GM21723 (cell line): ENCODE data around the gene CD44.

ENCODE experiments used
- ATAC-seq: cut with Tn5 transposase; IDR thresholded peaks from one replicate; pipeline ENCODE4 v1.9.1; 2021; ENCODE audit warnings: mild to moderate bottlenecking, moderate library complexity; ENCODE audit not compliant: unreplicated experiment

The CD44 gene

GRCh38 chr11:35234460-35235156 lies 95.6 kb downstream of the CD44 start:
- ATAC-seq = no peak

- ATAC-seq = no peak
Observed at GRCh38 chr11:35235157-35235468, 96.1 kb downstream of the CD44 start.

GRCh38 chr11:35235498-35235897 lies 96.5 kb downstream of the CD44 start:
- ATAC-seq = no peak

GRCh38 chr11:35235936-35236666 lies 97.1 kb downstream of the CD44 start:
- ATAC-seq = no peak

GRCh38 chr11:35236667-35237003 lies 97.7 kb downstream of the CD44 start:
- no peak for ATAC-seq

GRCh38 chr11:35237351-35237750 lies 98.4 kb downstream of the CD44 start:
- no peak for ATAC-seq

- no peak for ATAC-seq
Observed at GRCh38 chr11:35237860-35238715, 99.1 kb downstream of the CD44 start.

- ATAC-seq = no peak
Observed at GRCh38 chr11:35238882-35239281, 99.9 kb downstream of the CD44 start.

- ATAC-seq = no peak
Observed at GRCh38 chr11:35239471-35240075, 100.6 kb downstream of the CD44 start.

GRCh38 chr11:35241083-35241482 lies 102.1 kb downstream of the CD44 start:
- ATAC-seq = no peak

- ATAC-seq = no peak
Observed at GRCh38 chr11:35241531-35241930, 102.6 kb downstream of the CD44 start.

GRCh38 chr11:35242412-35243242 lies 103.7 kb downstream of the CD44 start:
- ATAC-seq = no peak

GRCh38 chr11:35243774-35244173 lies 104.8 kb downstream of the CD44 start:
- no peak for ATAC-seq

GRCh38 chr11:35245056-35245455 lies 106.1 kb downstream of the CD44 start:
- no peak for ATAC-seq

GRCh38 chr11:35245786-35246185 lies 106.8 kb downstream of the CD44 start:
- ATAC-seq = no peak

- ATAC-seq = no peak
Observed at GRCh38 chr11:35246745-35247144, 107.8 kb downstream of the CD44 start.

- no peak for ATAC-seq
Observed at GRCh38 chr11:35247428-35247827, 108.5 kb downstream of the CD44 start.

GRCh38 chr11:35247863-35248262 lies 108.9 kb downstream of the CD44 start:
- no peak for ATAC-seq

- ATAC-seq = no peak
Observed at GRCh38 chr11:35248558-35249323, 109.8 kb downstream of the CD44 start.

GRCh38 chr11:35250192-35250591 lies 111.2 kb downstream of the CD44 start:
- ATAC-seq = no peak
